Endothelial cell (in vitro differentiated cells): ENCODE data around the gene CDK9. TPM values are rescaled to one million over a fixed set of nuclear protein-coding genes. Genes with fewer than 3 reads are reported as not detected.

Experiments used
- DNase-seq: peaks from one replicate; pipeline ENCODE4 v3.0.0; 2021; ENCODE audit warnings: low spot score
- H3K27ac Mint-ChIP-seq: one replicate; pipeline ENCODE4 v1.8.0; 2021; ENCODE audit warnings: mixed read lengths, inconsistent platforms; ENCODE audit not compliant: unreplicated experiment
- H3K27me3 Mint-ChIP-seq: one replicate; pipeline ENCODE4 v1.8.0; 2021; ENCODE audit warnings: mild to moderate bottlenecking, moderate library complexity, mixed read lengths, inconsistent platforms; ENCODE audit not compliant: unreplicated experiment
- H3K36me3 Mint-ChIP-seq: one replicate; pipeline ENCODE4 v1.8.0; 2021; ENCODE audit warnings: mild to moderate bottlenecking, low read depth, mixed read lengths, inconsistent platforms; ENCODE audit not compliant: unreplicated experiment
- H3K4me1 Mint-ChIP-seq: one replicate; pipeline ENCODE4 v1.8.0; 2021; ENCODE audit warnings: mild to moderate bottlenecking, mixed read lengths, inconsistent platforms; ENCODE audit not compliant: unreplicated experiment
- H3K4me3 Mint-ChIP-seq: one replicate; pipeline ENCODE4 v1.8.0; 2021; ENCODE audit warnings: mild to moderate bottlenecking, mixed read lengths, inconsistent platforms; ENCODE audit not compliant: unreplicated experiment
- H3K9me3 Mint-ChIP-seq: one replicate; pipeline ENCODE4 v1.8.0; 2021; ENCODE audit warnings: mixed read lengths, inconsistent platforms; ENCODE audit not compliant: unreplicated experiment
- total RNA-seq: library from RNA; stranded (reverse); fragmentation: NEBNext Ultra II Directional; extraction: Animal tissue kit (Norgen Biotek cat#: 25700); gene quantifications from one replicate; pipeline ENCODE4 v1.2.1, GENCODE V29; 2021; ENCODE audit not compliant: unreplicated experiment
- TF ChIP-seq, protein P1 (sequence below): fragments of 200-600 bp; sonication (generic); IDR thresholded peaks from one replicate; pipeline ENCODE4 v1.5.0; 2021; ENCODE audit warnings: antibody characterized with exemption; ENCODE audit not compliant: unreplicated experiment

Gene CDK9
- total RNA-seq, 1 donor from 2014 or later = 188 TPM

GRCh38 chr9:127770905-127771569 lies 14.8 kb upstream of the CDK9 start:
- Mint-ChIP-seq H3K4me3 (peak overlapping the region; percentile 95), H3K36me3 (peaks cover 22% of the 10 kb centered on the region), H3K27me3 (peaks cover 7% of the 10 kb centered on the region), H3K9me3 (no peaks in the 10 kb centered on the region), H3K27ac (peak overlapping the region; percentile 91), H3K4me1 (peaks cover 37% of the 10 kb centered on the region)
- DNase-seq = peak; percentile 99
- TF ChIP-seq, protein P1, sequence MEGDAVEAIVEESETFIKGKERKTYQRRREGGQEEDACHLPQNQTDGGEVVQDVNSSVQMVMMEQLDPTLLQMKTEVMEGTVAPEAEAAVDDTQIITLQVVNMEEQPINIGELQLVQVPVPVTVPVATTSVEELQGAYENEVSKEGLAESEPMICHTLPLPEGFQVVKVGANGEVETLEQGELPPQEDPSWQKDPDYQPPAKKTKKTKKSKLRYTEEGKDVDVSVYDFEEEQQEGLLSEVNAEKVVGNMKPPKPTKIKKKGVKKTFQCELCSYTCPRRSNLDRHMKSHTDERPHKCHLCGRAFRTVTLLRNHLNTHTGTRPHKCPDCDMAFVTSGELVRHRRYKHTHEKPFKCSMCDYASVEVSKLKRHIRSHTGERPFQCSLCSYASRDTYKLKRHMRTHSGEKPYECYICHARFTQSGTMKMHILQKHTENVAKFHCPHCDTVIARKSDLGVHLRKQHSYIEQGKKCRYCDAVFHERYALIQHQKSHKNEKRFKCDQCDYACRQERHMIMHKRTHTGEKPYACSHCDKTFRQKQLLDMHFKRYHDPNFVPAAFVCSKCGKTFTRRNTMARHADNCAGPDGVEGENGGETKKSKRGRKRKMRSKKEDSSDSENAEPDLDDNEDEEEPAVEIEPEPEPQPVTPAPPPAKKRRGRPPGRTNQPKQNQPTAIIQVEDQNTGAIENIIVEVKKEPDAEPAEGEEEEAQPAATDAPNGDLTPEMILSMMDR = no peak

- H3K4me3 Mint-ChIP-seq = peak overlapping the region; percentile 95
- H3K27ac Mint-ChIP-seq = no peak overlapping the region
- peaks cover 5% of the 10 kb centered on the region for H3K27me3 Mint-ChIP-seq
- no peaks in the 10 kb centered on the region for H3K9me3 Mint-ChIP-seq
- peaks cover 15% of the 10 kb centered on the region for H3K36me3 Mint-ChIP-seq
- TF ChIP-seq, protein P1 = no peak
- peaks cover 32% of the 10 kb centered on the region for H3K4me1 Mint-ChIP-seq
- no peak for DNase-seq
Observed at GRCh38 chr9:127771570-127772189, 14.2 kb upstream of the CDK9 start.

- Mint-ChIP-seq H3K4me1 (peaks cover 25% of the 10 kb centered on the region), H3K4me3 (no peak overlapping the region), H3K27me3 (peaks cover 4% of the 10 kb centered on the region), H3K9me3 (no peaks in the 10 kb centered on the region), H3K36me3 (peaks cover 6% of the 10 kb centered on the region), H3K27ac (no peak overlapping the region)
- DNase-seq = no peak
- TF ChIP-seq, protein P1 = no peak
Observed at GRCh38 chr9:127772603-127773002, 13.2 kb upstream of the CDK9 start.

- Mint-ChIP-seq H3K27me3 (peaks cover 4% of the 10 kb centered on the region), H3K27ac (no peak overlapping the region), H3K4me1 (peaks cover 24% of the 10 kb centered on the region), H3K36me3 (peaks cover 6% of the 10 kb centered on the region), H3K9me3 (no peaks in the 10 kb centered on the region), H3K4me3 (no peak overlapping the region)
- DNase-seq = no peak
- TF ChIP-seq, protein P1 = no peak
Observed at GRCh38 chr9:127773272-127773671, 12.6 kb upstream of the CDK9 start.

GRCh38 chr9:127773981-127774380 lies 11.9 kb upstream of the CDK9 start:
- TF ChIP-seq, protein P1 = no peak
- H3K36me3 Mint-ChIP-seq = peaks cover 3% of the 10 kb centered on the region
- no peak overlapping the region for H3K4me3 Mint-ChIP-seq
- H3K27me3 Mint-ChIP-seq = peaks cover 4% of the 10 kb centered on the region
- no peak overlapping the region for H3K27ac Mint-ChIP-seq
- DNase-seq = no peak
- H3K9me3 Mint-ChIP-seq = no peaks in the 10 kb centered on the region
- peaks cover 19% of the 10 kb centered on the region for H3K4me1 Mint-ChIP-seq
